DMS114 treated with DMSO at 0.1 percent for 48 hours (cell line): ENCODE results near the gene KRTAP10-7.
"Not testable (repeated sequence)": the region's sequence is repeated elsewhere in the genome, so short reads cannot be mapped to it uniquely, and the experiment has no call there.

Experiments used
- DNase-seq: peaks from one replicate; lab custom pipeline; 2025; ENCODE audit not compliant: unreplicated experiment; lab: John Stamatoyannopoulos, UW

KRTAP10-7 gene

GRCh38 chr21:44610157-44610843, 9.9 kb downstream of the KRTAP10-7 start:
- not testable (repeated sequence) for DNase-seq

- no peak for DNase-seq
Observed at GRCh38 chr21:44611551-44611950, 11.2 kb downstream of the KRTAP10-7 start.

GRCh38 chr21:44612029-44612486, 11.7 kb downstream of the KRTAP10-7 start, which contains the start of gene KRTAP10-8:
KRTAP10-8 (plus strand) TSS chr21:44612079; CDS start chr21:44612101, 22 bp downstream.
- DNase-seq = no peak

GRCh38 chr21:44612669-44613229, 12.4 kb downstream of the KRTAP10-7 start:
- no peak for DNase-seq

- no peak for DNase-seq
Observed at GRCh38 chr21:44613386-44614155, 13.2 kb downstream of the KRTAP10-7 start.

- no peak for DNase-seq
Observed at GRCh38 chr21:44614161-44614631, 13.8 kb downstream of the KRTAP10-7 start.

GRCh38 chr21:44614961-44615391, 14.6 kb downstream of the KRTAP10-7 start:
- no peak for DNase-seq

GRCh38 chr21:44615466-44615865, 15.1 kb downstream of the KRTAP10-7 start:
- DNase-seq = no peak

GRCh38 chr21:44615911-44616590, 15.7 kb downstream of the KRTAP10-7 start:
- no peak for DNase-seq

GRCh38 chr21:44616591-44616926, 16.2 kb downstream of the KRTAP10-7 start:
- DNase-seq = no peak

- DNase-seq = no peak
Observed at GRCh38 chr21:44617071-44617501, 16.7 kb downstream of the KRTAP10-7 start.

- DNase-seq = no peak
Observed at GRCh38 chr21:44618504-44618903, 18.1 kb downstream of the KRTAP10-7 start.

GRCh38 chr21:44618909-44619308, 18.5 kb downstream of the KRTAP10-7 start:
- DNase-seq = no peak

GRCh38 chr21:44619886-44620285, 19.5 kb downstream of the KRTAP10-7 start:
- no peak for DNase-seq

- DNase-seq = no peak
Observed at GRCh38 chr21:44623575-44623974, 23.2 kb downstream of the KRTAP10-7 start.

- DNase-seq = no peak
Observed at GRCh38 chr21:44625756-44626155, 25.4 kb downstream of the KRTAP10-7 start.

GRCh38 chr21:44626262-44626661, 25.9 kb downstream of the KRTAP10-7 start:
- DNase-seq = no peak

- DNase-seq = no peak
Observed at GRCh38 chr21:44626673-44627143, 26.3 kb downstream of the KRTAP10-7 start, which contains the start of gene KRTAP10-9. KRTAP10-9 (plus strand) TSS chr21:44627093; CDS start chr21:44627172, 79 bp downstream.

- DNase-seq = not testable (repeated sequence)
Observed at GRCh38 chr21:44627181-44627822, 26.9 kb downstream of the KRTAP10-7 start.

- not testable (repeated sequence) for DNase-seq
Observed at GRCh38 chr21:44627831-44628233, 27.4 kb downstream of the KRTAP10-7 start.
